ENCODE results near the gene IRF2.

DNA sequence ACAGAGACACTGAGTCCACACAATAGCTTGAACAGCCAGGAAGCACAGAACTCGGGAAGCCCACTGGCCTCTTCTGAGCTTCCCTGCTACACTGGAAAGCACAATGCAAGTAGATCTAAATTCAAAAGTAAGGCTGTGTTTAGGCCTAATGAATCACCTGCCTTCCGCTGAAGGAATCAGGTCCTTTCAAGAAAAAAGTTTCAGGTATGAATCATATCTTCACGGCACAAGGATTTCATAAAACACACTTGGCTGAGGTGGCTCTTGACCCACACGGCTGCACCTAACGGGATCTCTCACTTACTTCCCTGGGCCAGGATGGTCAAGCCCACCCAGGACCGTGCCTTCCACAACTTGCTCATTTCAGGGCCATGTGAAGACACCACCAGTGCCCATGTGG is 59.3 kb downstream of the IRF2 start:
- TF ChIP-seq CREB1 (IDR thresholded peaks at IDR 0.05) (no peak), POLR2A (IDR thresholded peaks at IDR 0.05; ENCODE audit: control extremely low read depth in 1 of 2, low read depth in 2 of 2, low read length in 2 of 2) (no peak), CEBPB (IDR thresholded peaks at IDR 0.05; ENCODE audit: low read depth, low read length) (no peak), CHD2 (IDR thresholded peaks at IDR 0.05; ENCODE audit: low read length) (no peak), RAD21 (IDR thresholded peaks at IDR 0.05 in 1 of 2, conservative IDR thresholded peaks at IDR 0.05 in 1 of 2; ENCODE audit: low read depth in 2 of 2, low read length in 2 of 2) (no peak), SUZ12 (IDR thresholded peaks at IDR 0.05; ENCODE audit: low read length) (no peak), MAFK (IDR thresholded peaks at IDR 0.05; ENCODE audit: low read depth, low read length) (no peak), ASH2L (IDR thresholded peaks at IDR 0.05; ENCODE audit: low read length) (no peak)
- TF ChIP-seq, protein P1, sequence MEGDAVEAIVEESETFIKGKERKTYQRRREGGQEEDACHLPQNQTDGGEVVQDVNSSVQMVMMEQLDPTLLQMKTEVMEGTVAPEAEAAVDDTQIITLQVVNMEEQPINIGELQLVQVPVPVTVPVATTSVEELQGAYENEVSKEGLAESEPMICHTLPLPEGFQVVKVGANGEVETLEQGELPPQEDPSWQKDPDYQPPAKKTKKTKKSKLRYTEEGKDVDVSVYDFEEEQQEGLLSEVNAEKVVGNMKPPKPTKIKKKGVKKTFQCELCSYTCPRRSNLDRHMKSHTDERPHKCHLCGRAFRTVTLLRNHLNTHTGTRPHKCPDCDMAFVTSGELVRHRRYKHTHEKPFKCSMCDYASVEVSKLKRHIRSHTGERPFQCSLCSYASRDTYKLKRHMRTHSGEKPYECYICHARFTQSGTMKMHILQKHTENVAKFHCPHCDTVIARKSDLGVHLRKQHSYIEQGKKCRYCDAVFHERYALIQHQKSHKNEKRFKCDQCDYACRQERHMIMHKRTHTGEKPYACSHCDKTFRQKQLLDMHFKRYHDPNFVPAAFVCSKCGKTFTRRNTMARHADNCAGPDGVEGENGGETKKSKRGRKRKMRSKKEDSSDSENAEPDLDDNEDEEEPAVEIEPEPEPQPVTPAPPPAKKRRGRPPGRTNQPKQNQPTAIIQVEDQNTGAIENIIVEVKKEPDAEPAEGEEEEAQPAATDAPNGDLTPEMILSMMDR (IDR thresholded peaks at IDR 0.05; ENCODE audit: control extremely low read depth in 1 of 3, insufficient read depth in 1 of 3, low read depth in 1 of 3, low read length in 3 of 3), result no peak
- TF ChIP-seq, protein P2, sequence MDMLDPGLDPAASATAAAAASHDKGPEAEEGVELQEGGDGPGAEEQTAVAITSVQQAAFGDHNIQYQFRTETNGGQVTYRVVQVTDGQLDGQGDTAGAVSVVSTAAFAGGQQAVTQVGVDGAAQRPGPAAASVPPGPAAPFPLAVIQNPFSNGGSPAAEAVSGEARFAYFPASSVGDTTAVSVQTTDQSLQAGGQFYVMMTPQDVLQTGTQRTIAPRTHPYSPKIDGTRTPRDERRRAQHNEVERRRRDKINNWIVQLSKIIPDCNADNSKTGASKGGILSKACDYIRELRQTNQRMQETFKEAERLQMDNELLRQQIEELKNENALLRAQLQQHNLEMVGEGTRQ (IDR thresholded peaks at IDR 0.05; ENCODE audit: low read length), result no peak
- TF ChIP-seq, protein P3, sequence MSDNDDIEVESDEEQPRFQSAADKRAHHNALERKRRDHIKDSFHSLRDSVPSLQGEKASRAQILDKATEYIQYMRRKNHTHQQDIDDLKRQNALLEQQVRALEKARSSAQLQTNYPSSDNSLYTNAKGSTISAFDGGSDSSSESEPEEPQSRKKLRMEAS (IDR thresholded peaks at IDR 0.05), result no peak
- TF ChIP-seq, protein P4, sequence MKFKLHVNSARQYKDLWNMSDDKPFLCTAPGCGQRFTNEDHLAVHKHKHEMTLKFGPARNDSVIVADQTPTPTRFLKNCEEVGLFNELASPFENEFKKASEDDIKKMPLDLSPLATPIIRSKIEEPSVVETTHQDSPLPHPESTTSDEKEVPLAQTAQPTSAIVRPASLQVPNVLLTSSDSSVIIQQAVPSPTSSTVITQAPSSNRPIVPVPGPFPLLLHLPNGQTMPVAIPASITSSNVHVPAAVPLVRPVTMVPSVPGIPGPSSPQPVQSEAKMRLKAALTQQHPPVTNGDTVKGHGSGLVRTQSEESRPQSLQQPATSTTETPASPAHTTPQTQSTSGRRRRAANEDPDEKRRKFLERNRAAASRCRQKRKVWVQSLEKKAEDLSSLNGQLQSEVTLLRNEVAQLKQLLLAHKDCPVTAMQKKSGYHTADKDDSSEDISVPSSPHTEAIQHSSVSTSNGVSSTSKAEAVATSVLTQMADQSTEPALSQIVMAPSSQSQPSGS (IDR thresholded peaks at IDR 0.05; ENCODE audit: low read length), result no peak
